Nephron progenitor cell (in vitro differentiated cells): ENCODE results near the gene TMEM53.

ENCODE experiments used
- DNase-seq: peaks from one replicate; pipeline ENCODE4 v3.0.0; 2021
- H3K27ac Mint-ChIP-seq: 2 replicates; pipeline ENCODE4 v1.8.0; 2021; ENCODE audit warnings: mild to moderate bottlenecking, moderate library complexity, mixed read lengths
- H3K27me3 Mint-ChIP-seq: 2 replicates; pipeline ENCODE4 v1.8.0; 2021; ENCODE audit warnings: mild to moderate bottlenecking, low read depth, mixed read lengths; ENCODE audit not compliant: poor library complexity
- H3K36me3 Mint-ChIP-seq: 2 replicates; pipeline ENCODE4 v1.8.0; 2021; ENCODE audit warnings: low read depth, mixed read lengths
- H3K4me1 Mint-ChIP-seq: 2 replicates; pipeline ENCODE4 v1.8.0; 2021; ENCODE audit warnings: mixed read lengths
- H3K4me3 Mint-ChIP-seq: 2 replicates; pipeline ENCODE4 v1.8.0; 2021; ENCODE audit warnings: mild to moderate bottlenecking, moderate library complexity, mixed read lengths
- H3K9me3 Mint-ChIP-seq: 2 replicates; pipeline ENCODE4 v1.8.0; 2021; ENCODE audit warnings: mild to moderate bottlenecking, moderate library complexity, mixed read lengths
- TF ChIP-seq, protein P1 (sequence below): fragments of 200-600 bp; sonication (generic); IDR thresholded peaks from 2 replicates; pipeline ENCODE4 v1.5.0; 2021; ENCODE audit warnings: antibody characterized with exemption

The TMEM53 gene

DNA sequence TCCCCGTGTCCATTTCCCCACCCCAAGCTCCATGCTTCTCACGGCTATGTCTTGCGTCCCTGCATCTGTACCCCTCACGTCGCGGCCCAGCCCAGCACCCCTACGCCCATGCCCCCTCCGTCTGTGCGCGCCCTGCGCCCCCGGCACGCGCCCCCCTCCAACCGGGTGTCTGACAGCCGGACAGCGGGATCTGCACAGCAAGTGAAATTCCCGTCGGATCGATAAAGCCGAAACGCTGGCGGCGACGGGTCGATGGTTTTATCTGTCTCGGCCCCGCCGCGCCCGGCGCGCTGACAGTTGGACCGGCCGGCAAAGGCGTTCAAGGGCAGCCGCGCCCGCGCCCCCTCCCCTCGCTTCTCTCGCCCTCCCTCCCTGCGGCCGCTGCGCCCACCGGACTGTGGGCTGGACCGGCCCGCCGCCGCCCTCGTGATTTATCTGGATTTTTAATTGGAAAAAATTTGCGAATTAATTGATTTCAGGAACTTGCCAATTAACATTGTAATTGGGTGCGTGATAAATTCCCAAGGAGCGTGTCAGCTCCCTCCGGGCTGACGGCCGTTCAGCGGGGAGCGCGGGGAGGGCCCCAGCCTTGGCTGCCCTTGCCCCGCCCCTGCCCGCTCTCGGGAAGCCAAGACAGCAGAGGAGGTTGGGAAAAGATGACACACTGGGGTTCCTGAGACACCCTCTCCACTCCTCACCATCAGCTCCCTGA is 57.1 kb downstream of the TMEM53 start:
- H3K27me3 Mint-ChIP-seq = peaks cover 43% of the 10 kb centered on the region
- H3K9me3 Mint-ChIP-seq = no peaks in the 10 kb centered on the region
- H3K27ac Mint-ChIP-seq = no peak overlapping the region
- peaks cover 12% of the 10 kb centered on the region for H3K36me3 Mint-ChIP-seq
- peak overlapping the region; percentile 73 for H3K4me3 Mint-ChIP-seq
- DNase-seq = peak; percentile 75
- TF ChIP-seq, protein P1, sequence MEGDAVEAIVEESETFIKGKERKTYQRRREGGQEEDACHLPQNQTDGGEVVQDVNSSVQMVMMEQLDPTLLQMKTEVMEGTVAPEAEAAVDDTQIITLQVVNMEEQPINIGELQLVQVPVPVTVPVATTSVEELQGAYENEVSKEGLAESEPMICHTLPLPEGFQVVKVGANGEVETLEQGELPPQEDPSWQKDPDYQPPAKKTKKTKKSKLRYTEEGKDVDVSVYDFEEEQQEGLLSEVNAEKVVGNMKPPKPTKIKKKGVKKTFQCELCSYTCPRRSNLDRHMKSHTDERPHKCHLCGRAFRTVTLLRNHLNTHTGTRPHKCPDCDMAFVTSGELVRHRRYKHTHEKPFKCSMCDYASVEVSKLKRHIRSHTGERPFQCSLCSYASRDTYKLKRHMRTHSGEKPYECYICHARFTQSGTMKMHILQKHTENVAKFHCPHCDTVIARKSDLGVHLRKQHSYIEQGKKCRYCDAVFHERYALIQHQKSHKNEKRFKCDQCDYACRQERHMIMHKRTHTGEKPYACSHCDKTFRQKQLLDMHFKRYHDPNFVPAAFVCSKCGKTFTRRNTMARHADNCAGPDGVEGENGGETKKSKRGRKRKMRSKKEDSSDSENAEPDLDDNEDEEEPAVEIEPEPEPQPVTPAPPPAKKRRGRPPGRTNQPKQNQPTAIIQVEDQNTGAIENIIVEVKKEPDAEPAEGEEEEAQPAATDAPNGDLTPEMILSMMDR = no peak
- peaks cover 51% of the 10 kb centered on the region for H3K4me1 Mint-ChIP-seq

DNA sequence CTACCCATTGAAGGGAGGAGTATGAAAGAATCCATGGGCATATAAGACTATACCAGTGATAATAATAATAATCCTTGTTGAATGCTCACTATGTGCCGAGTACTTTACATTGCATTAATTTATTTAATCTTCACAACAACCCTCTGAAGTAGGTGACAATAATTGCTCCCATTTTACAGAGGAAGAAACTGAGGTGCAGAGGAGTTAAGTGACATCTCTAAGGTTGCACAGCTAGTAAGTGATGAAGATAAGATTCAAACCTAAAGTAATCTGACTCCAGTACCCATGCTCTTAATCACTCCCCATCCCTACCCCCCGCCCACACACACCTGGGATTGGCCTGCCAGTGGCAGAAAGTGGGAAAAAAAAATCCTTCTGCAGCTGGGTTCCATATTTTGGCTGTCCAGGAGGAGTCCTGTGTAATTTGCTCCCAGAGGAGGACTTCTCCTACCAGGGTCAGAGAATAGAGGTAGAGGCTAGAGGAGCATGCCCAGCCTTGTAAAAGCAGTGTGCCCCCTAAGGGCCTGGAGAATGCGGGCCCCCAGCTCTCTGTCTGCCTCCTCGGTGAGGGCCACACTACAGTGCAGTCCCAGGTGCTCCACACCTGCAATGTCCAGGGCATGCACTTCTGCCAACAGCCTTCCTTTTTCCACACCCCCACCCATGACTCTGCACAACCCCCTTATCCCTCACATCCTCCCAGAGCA is 57.8 kb downstream of the TMEM53 start:
- peaks cover 51% of the 10 kb centered on the region for H3K4me1 Mint-ChIP-seq
- no peak overlapping the region for H3K27ac Mint-ChIP-seq
- H3K36me3 Mint-ChIP-seq = peaks cover 12% of the 10 kb centered on the region
- TF ChIP-seq, protein P1 = no peak
- H3K27me3 Mint-ChIP-seq = peaks cover 48% of the 10 kb centered on the region
- DNase-seq = no peak
- H3K4me3 Mint-ChIP-seq = peak overlapping the region; percentile 73
- H3K9me3 Mint-ChIP-seq = no peaks in the 10 kb centered on the region

- Mint-ChIP-seq H3K36me3 (peaks cover 12% of the 10 kb centered on the region), H3K9me3 (no peaks in the 10 kb centered on the region), H3K4me3 (no peak overlapping the region), H3K27me3 (peaks cover 46% of the 10 kb centered on the region), H3K27ac (no peak overlapping the region), H3K4me1 (peaks cover 54% of the 10 kb centered on the region)
- TF ChIP-seq, protein P1 = no peak
- DNase-seq = no peak
Measured at GRCh38 chr1:44613941-44614340, 60.3 kb downstream of the TMEM53 start.

DNA sequence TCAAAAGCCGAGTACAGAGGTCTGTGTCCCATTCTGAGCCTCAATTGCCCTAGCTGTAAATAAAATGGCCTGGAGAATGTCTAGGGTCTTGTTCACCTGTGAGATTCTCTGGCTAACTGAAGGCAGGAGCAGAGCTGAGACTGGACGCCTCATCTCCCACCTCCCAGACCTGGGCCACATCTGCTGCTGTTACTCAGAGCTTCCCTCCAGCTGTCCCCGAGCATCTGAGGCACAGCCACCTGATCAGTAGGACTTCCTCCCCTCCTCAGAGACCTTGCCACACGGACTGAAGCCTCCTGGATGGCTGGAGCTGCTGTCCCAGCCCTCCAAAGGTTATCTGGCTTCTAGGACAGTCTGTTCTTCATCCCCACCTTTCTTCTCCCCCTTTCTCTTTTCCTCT is 62.4 kb downstream of the TMEM53 start:
- Mint-ChIP-seq H3K27me3 (peaks cover 37% of the 10 kb centered on the region), H3K27ac (no peak overlapping the region), H3K36me3 (peaks cover 12% of the 10 kb centered on the region), H3K4me3 (no peak overlapping the region), H3K9me3 (no peaks in the 10 kb centered on the region), H3K4me1 (peaks cover 52% of the 10 kb centered on the region)
- DNase-seq = no peak
- TF ChIP-seq, protein P1 = no peak

GRCh38 chr1:44611419-44611818 is 62.9 kb downstream of the TMEM53 start:
- H3K27me3 Mint-ChIP-seq = peaks cover 32% of the 10 kb centered on the region
- TF ChIP-seq, protein P1 = no peak
- no peak overlapping the region for H3K4me3 Mint-ChIP-seq
- H3K4me1 Mint-ChIP-seq = peaks cover 52% of the 10 kb centered on the region
- H3K27ac Mint-ChIP-seq = no peak overlapping the region
- no peak for DNase-seq
- peaks cover 12% of the 10 kb centered on the region for H3K36me3 Mint-ChIP-seq
- H3K9me3 Mint-ChIP-seq = no peaks in the 10 kb centered on the region
